CD4-positive, alpha-beta T cell treated with Interleukin-1 beta for 1 hour (primary cell): ENCODE data around the gene STRN4.

Experiments used
- DNase-seq, 2 donors: peaks; one replicate each; pipeline ENCODE4 v3.0.0-alpha.2; 2020 to 2022

The STRN4 gene

GRCh38 chr19:46742926-46743480, 3.2 kb downstream of the STRN4 start:
- DNase-seq = no peak

GRCh38 chr19:46741447-46741846, 4.8 kb downstream of the STRN4 start:
- no peak for DNase-seq

- no peak for DNase-seq
These were observed 6.9 kb downstream of the STRN4 start for GRCh38 chr19:46739290-46739771.

- DNase-seq = no peak
These were observed 8.5 kb downstream of the STRN4 start for GRCh38 chr19:46737761-46738171.

- DNase-seq = no peak
These were observed 9.0 kb downstream of the STRN4 start for GRCh38 chr19:46737298-46737654.

- no peak for DNase-seq
These were observed 9.5 kb downstream of the STRN4 start for GRCh38 chr19:46736531-46737297.

GRCh38 chr19:46733690-46734292, 12.5 kb downstream of the STRN4 start:
- DNase-seq = no peak

- peak in 1 of 2 donors; percentile 72 for DNase-seq
These were observed 13.1 kb downstream of the STRN4 start for GRCh38 chr19:46732966-46733689.

GRCh38 chr19:46732172-46732938, 13.9 kb downstream of the STRN4 start:
- no peak for DNase-seq

- peak in 1 of 2 donors; percentile 56 for DNase-seq
These were observed 14.7 kb downstream of the STRN4 start for GRCh38 chr19:46731584-46731983.

- peak in 1 of 2 donors; percentile 68 for DNase-seq
These were observed 15.2 kb downstream of the STRN4 start for GRCh38 chr19:46731007-46731501.

- DNase-seq = no peak
These were observed 15.7 kb downstream of the STRN4 start for GRCh38 chr19:46730595-46730994.

GRCh38 chr19:46730187-46730586, 16.1 kb downstream of the STRN4 start:
- no peak for DNase-seq

GRCh38 chr19:46729696-46730095, 16.6 kb downstream of the STRN4 start:
- no peak for DNase-seq

- DNase-seq = peak; percentile 81 to 84
These were observed 17.4 kb downstream of the STRN4 start for GRCh38 chr19:46728693-46729339.

- no peak for DNase-seq
These were observed 18.0 kb downstream of the STRN4 start for GRCh38 chr19:46728208-46728607.

- DNase-seq = no peak
These were observed 18.5 kb downstream of the STRN4 start for GRCh38 chr19:46727757-46728156.

GRCh38 chr19:46726971-46727501, 19.2 kb downstream of the STRN4 start:
- DNase-seq = no peak

- no peak for DNase-seq
These were observed 19.7 kb downstream of the STRN4 start for GRCh38 chr19:46726551-46726950.

- no peak for DNase-seq
These were observed 20.3 kb downstream of the STRN4 start for GRCh38 chr19:46725859-46726393.
